Superior temporal gyrus (tissue), 1 donor: ENCODE data around the gene NFKB1.
A peak's percentile ranks its signal among the peaks of the same experiment; 100 is the strongest.
"Not testable (repeated sequence)": the region's sequence is repeated elsewhere in the genome, so short reads cannot be mapped to it uniquely, and the experiment has no call there.

ENCODE experiments used
- DNase-seq: peaks from one replicate; pipeline ENCODE4 v3.0.0-alpha.2; 2016; ENCODE audit errors: extremely low spot score

The NFKB1 gene, protein sequence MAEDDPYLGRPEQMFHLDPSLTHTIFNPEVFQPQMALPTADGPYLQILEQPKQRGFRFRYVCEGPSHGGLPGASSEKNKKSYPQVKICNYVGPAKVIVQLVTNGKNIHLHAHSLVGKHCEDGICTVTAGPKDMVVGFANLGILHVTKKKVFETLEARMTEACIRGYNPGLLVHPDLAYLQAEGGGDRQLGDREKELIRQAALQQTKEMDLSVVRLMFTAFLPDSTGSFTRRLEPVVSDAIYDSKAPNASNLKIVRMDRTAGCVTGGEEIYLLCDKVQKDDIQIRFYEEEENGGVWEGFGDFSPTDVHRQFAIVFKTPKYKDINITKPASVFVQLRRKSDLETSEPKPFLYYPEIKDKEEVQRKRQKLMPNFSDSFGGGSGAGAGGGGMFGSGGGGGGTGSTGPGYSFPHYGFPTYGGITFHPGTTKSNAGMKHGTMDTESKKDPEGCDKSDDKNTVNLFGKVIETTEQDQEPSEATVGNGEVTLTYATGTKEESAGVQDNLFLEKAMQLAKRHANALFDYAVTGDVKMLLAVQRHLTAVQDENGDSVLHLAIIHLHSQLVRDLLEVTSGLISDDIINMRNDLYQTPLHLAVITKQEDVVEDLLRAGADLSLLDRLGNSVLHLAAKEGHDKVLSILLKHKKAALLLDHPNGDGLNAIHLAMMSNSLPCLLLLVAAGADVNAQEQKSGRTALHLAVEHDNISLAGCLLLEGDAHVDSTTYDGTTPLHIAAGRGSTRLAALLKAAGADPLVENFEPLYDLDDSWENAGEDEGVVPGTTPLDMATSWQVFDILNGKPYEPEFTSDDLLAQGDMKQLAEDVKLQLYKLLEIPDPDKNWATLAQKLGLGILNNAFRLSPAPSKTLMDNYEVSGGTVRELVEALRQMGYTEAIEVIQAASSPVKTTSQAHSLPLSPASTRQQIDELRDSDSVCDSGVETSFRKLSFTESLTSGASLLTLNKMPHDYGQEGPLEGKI

DNA sequence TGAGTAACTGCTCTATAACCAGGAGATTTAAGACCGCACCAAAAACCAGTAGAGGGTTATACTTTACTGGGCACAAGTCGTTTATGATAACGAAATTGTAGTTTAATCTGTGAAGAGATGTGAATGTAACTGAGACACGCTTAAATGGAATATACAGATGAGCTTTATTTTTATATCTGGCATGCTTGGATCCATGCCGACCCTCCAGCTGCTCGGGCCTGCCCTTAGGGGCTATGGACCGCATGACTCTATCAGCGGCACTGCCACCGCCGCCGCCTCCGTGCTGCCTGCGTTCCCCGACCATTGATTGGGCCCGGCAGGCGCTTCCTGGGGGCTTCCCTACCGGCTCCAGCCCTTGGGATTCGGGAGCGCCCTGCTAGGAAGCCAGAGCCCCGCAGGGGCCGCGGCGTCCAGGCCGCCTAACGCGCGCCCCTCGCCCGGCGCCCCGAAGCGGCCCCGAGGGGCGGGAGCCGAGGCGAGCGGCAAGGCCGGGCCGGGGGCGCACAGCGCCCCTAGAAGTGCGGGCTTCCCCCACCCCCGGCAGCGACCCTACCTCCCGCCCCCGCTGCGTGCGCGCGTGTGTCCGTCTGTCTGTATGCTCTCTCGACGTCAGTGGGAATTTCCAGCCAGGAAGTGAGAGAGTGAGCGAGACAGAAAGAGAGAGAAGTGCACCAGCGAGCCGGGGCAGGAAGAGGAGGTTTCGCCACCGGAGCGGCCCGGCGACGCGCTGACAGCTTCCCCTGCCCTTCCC, at the start of gene NFKB1:
TSS of gene NFKB1 (plus strand) at position 664 of the 751 bp plus-strand sequence. CDS start 24,160 bp downstream, outside the sequence.
- DNase-seq = peak; percentile 86

DNA sequence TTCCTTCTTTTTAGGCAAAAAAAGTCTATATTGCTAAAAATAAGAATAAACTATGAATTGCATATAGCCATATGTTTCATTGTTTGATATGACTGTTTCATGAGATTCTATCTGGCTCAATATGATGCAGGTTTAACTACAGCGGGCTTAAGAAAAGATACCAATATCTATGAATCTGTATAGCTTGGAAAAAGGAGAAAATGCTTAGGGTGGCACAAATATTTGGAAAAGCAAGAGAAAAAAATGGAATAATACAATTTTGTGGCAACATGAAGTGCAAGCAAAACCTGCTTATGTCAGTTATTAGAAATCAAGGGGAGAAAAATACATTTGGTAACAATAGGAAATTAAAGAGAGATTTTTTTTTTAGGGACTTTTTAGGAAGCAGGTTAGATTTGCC, 48.3 kb upstream of the NFKB1 start:
- no peak for DNase-seq

DNA sequence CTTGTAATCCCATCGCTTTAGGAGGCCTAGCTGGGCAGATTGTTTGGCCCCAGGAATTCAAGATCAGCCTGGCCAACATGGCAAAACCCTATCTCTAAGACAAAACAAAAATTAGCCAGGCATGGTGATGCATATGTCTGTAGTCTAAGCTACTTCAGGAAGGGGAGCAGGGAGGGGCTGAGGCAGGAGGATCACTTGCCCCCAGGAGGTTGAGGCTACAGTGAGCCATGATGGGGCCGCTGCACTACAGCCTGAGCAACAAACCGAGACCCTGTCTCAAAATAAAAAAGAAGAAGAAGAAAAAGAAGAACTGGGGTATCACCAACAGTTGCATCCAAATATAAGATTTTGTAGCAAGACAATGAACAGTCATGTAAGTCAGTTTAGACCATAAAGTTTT, 47.3 kb upstream of the NFKB1 start:
- DNase-seq = no peak

DNA sequence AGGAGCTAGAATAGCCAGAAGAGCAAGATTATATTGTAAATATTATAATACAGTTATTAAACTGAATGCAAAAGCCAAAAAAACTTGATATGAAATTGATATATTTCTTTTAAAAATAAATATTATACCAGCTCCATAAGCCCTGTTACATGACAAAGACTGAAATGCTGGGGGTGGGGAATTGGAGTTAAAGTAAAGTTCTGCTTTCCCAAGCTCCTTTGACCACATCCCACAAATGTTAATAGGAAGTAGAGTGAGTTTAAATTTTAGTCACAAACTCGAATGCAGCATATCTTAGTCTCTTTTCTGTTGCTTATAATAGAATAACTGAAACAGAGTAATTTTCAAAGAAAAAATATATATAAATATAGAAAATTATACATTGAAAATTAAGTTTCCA, 46.9 kb upstream of the NFKB1 start:
- no peak for DNase-seq

DNA sequence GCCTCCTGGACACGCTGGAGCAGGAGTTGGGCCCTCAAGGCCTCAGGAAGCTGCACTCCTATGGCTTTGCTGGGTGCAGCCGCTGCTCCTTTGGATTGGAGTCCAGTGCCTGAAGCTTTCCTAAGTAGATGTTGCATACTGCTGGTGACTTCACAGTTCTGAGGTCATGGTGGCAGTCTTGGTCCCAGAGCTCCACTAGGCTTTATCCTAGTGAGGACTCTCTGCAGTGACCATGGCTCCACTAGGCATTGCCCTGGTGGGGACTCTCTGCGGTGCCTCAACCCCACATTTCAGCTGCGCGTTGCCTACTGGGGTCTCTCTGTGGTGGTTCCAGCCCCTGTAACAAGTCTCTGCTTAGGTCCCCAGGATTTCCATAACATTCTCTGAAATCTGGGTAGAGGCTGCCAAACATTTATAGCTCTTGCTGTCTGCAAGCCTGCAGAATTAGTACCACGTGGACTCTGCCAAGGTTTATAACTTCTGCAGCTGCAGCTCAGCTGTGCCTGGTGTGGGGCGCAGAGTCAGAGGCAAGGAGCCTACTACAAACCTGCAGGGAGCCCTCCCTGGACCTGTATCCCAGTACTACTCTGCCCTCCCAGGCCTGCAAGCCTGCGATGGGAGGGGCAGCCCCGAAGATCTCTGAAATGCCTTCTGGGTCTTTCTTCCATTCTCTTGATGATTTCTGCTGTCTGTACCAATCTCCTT, 46.0 kb upstream of the NFKB1 start:
- no peak for DNase-seq

DNA sequence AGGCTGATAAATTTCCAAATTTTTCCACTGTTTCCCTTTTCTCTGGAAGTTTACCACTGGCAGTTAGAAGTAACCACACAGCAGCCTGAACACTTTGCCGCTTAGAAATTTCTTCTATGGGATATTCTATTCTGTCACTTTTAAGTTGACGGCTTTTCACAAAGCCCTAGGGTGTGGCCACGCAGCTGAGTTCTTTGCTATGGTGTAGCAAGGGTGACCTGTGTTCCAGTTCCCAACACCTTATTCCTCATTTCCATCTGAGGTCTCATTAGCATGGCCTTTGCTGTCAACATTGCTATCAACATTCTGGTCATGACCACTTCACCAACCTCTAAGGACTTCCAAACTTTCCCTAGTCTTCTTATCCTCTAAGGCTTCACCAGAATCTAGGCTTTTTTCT, 45.4 kb upstream of the NFKB1 start:
- DNase-seq = no peak

DNA sequence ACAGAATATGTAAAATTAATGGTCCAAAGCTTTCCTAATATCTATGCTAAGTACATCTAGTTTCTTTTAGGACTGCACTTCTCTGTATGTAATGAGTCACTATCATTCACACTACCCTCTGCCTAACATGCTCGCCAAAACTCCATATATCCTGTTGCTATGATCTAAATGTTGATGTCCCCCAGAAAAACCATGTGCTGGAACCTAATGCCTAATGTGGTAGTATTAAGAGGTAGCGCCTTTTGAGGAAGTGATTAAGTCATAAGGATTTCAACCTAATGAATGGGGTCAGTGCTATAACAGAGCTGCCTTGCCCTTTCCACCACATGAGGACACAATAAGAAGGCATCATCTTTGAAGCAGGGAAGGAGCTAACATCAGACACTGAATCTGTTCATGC, 34.9 kb upstream of the NFKB1 start:
- DNase-seq = no peak

DNA sequence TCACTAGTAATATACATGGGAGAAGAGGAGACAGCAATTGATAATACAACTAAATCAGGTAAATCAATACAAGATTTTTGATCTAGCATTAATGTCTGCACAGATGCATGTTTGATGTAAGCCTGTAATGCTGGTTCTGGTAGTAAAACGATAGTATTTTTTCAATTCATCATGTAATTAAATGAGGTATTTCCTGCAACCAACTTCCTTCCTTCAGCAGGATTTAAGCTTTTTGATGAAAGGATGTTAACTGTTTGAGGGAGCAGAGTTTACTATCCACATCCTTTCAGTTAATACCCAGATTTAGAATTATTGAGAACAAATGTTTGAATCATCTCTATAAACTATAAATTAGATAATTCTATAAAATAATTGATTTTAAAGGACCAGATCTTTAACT, 31.4 kb upstream of the NFKB1 start:
- no peak for DNase-seq

DNA sequence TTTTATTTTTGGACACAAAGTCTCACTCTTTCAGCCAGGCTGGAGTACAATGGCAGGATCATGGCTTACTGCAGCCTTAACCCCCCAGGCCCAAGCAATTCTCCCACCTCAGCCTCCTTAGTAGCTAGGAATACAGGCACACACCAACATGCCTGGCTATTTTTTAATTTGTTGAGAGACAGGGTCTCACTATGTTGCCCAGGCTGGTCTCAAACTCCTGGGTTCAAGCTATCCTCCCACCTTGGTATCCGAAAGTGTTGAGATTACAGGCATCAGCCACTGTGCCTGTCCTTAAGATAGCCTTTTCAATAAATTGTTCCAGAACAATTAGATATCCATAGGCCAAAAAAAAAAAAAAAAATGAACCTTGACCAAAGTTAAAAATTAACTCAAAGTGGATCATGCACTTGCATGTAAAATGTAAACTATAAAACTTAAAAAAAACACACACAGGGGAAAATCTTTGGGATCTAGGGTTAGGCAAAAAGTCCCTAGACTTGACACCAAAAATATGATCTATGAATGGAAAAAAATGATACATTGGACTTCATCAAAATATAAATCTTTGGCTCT, 28.6 kb upstream of the NFKB1 start:
- DNase-seq = no peak

DNA sequence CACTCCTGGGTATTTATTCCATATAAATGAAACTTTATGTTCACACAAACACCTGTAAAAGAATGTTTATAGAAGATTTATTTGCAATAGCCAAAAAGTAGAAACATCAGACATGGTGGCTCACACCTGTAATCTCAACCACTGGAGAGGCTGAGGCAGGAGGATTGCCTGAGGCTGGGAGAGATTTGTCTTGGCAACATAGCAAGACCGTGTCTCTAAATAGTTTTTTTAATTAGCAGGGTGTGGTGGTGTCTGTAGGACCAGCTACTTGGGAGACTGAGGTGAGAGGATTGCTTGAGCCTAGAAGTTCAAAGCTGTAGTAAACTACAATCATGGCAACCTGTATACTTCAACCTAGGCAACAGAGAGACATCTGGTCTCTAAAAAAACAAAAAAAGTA, 27.7 kb upstream of the NFKB1 start:
- DNase-seq = no peak

DNA sequence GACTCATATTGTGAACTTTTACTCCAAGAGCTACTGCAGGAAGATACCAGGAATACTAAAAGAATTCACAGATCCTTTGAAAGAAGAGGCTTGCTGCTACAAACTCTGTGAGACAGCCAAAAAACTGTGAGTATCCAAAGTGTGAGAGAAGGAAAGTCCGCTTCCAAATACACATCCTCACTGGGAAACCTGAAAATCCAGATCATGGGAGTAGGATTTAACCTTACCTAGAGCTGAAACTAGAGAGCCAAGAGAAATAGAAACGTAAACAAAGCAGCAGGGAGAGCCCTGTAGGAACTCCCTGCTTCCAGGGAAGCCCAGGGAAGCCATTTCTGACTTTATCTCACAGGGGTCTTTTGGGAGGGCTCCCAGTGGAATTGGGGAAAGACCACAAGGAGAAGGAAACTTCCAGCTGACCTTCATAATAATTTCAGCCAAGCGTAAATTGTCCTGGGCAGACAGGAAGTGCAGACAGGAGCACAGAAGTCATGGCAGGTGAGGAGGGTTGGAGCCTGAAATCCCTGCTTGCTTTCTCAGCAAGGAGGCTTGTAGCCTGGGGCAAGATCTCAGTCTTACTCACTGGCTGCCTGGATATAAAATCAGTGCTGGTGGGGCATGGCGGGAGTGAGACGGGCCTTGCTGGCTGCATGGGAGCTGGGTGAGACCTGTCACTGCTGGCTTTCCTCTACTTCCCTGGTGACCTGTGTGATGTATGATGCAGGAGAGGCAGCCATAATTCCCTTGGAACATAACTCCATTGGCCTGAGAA, 26.2 kb upstream of the NFKB1 start:
- DNase-seq = no peak

DNA sequence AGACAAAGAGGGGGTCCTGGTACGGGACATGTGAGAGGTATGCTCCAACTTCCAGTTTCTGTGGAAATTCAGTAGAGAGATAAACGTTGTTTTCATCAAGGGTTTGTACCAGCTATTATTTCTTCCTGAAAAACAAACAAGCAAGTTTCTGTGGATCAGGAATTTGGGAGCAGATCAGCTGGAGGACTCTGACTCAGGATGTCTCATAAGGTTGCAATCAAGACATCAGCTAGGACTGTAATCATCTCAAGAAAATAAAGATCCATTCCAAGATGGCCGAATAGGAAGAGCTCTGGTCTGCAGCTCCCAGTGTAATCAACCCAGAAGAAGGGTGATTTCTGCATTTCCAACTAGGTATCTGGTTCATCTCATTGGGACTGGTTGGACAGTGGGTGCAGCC, 23.5 kb upstream of the NFKB1 start:
- DNase-seq = no peak

DNA sequence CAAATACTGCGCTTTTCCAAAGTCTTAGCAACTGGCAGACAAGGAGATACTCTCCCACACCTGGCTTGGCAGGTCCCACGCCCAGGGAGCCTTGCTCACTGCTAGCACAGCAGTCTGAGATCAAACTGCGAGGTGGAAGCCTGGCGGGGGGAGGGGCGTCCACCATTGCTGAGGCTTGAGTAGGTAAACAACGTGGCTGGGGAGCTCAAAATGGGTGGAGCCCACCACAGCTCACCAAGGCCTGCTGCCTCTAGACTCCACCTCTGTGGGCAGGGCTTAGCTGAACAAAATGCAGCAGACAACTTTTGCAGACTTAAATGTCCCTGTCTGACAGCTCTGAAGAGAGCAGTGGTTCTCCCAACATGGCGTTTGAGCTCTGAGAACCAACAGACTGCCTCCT, 23.0 kb upstream of the NFKB1 start:
- no peak for DNase-seq

DNA sequence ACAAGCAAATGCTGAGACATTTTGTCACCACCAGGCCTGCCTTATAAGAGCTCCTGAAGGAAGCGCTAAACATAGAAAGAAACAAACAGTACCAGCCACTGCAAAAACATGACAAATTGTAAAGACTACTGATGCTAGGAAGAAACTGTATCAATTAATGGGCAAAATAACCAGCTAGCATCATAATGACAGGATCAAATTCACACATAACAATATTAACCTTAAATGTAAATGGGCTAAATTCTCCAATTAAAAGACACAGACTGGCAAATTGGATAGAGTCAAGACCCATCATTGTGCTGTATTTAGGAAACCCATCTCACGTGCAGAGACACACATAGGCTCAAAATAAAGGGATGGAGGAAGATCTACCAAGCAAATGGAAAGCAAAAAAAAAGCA, 21.3 kb upstream of the NFKB1 start:
- DNase-seq = not testable (repeated sequence)

DNA sequence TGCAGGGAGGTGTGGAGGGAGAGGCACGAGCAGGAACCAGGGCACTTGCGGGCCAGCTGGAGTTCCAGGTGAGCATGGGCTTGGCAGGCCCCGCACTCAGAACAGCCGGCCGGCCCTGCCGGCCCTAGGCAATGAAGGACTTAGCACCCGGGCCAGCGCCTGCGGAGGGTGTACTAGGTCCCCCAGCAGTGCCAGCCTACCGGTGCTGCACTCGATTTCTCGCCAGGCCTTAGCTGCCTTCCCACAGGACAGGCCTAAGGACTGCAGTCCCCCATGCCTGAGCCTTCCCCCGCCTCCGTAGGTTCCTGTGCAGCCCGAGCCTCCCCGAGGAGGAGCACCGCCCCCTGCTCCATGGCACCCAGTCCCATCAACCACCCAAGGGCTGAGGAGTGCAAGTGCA, 18.0 kb upstream of the NFKB1 start:
- no peak for DNase-seq

DNA sequence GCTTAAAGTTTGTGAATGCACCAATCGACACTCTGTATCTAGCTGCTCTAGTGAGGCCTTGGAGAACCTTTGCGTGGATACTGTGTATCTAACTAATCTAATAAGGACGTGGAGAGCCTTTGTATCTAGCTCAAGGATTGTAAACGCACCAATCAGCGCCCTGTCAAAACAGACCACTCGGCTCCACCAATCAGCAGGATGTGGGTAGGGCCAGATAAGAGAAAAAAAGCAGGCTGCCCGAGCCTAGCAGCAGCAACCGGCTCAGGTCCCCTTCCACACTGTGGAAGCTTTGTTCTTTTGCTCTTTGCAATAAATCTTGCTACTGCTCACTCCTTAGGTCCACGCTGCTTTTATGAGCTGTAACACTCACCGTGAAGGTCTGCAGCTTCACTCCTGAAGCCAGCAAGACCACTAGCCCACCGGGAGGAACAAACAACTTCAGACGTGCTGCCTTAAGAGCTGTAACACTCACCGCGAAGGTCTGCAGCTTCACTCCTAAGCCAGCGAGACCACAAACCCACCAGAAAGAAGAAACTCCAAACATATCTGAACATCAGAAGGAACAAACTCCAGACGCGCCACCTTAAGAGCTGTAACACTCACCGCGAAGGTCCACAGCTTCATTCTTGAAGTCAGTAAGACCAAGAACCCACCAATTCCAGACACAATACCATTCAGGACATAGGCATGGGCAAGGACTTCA, 17.0 kb upstream of the NFKB1 start:
- not testable (repeated sequence) for DNase-seq

DNA sequence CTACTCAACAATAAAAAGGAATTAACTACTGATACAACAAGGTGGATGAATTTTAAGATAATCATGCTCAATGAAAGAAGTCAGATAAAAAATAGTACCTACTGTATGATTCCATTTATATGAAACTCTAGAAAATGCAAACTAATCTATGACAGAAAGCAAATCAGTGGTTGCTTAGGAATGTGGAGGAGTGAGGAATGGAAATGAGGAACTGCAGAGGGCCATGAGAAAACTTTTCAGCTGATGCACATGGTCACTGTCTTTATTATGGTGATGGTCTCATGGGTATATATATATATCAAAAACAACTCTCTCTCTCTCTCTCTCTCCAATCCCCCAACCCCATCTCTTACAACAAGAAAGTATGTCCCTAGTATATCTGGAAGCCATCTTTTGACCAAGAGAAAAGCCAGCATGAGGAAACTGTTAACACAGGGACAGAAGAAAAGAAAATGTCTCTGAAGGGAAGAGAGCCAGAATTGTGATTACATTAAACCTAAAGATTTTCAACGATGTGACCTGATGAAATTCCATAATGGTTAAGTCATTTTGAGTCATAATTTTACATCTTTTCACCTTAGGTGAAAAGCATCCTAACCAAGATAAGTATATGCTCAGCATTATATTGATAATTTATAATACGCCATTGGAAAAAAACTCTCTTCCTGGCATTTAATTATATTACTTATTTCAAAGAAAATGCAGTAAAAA, 8.5 kb upstream of the NFKB1 start:
- DNase-seq = no peak

DNA sequence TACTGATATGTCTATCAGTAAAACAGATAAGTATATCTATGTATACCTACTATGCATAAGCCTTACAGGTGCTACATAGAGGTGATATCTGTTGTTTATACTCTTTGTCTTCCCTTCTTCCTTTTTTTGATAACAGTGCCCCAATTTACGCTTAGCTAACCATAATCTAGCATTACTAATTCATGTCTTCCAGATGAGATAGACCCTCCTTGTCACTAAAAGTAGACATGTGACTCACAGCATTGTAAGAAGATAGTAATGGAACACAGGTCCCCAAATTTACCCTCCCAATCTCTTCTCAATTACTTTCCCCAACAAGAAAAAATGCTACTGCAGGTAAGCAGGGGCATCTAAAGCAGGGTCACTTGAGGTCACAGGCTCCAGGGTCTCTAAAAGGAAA, 7.9 kb upstream of the NFKB1 start:
- no peak for DNase-seq

DNA sequence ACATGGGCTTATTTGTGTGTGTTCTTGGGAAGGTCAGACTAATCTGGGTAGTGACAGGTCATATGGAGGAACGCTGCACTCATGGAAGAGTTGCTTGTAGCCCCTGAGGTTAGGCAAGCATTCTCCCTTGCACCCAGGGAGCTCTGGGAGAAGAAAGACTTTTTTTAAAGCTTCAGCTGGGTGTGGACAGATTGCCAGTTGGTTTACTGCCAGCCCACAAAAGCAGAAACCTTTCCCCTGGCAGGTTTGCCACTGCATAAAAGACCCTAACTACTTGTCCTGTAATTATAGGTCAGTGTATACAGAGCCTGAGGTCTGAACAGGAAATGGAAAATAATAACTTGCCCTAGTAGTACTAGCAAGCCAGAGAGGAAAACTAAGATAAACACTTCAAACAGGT, 7.4 kb upstream of the NFKB1 start:
- no peak for DNase-seq
